B cell (primary cell): ENCODE data around the gene MOB2. TPM values are rescaled to one million over a fixed set of nuclear protein-coding genes. Genes with fewer than 3 reads are reported as not detected.

Source experiments
- ATAC-seq: fragments of 200-7000 bp; cut with Tn5 transposase; one replicate; pipeline ENCODE4 v1.10.0; 2021; ENCODE audit warnings: low read depth, mild to moderate bottlenecking, moderate number of reproducible peaks, moderate library complexity
- CTCF ChIA-PET: fragments of 350-600 bp; sonication (Branson Sonifier 250); formaldehyde crosslinking; loops from one replicate; lab custom pipeline; 2021; ENCODE audit warnings: antibody characterized with exemption, inconsistent platforms; lab: Charles Lee
- POLR2A ChIA-PET: fragments of 350-600 bp; sonication (Branson Sonifier 250); formaldehyde crosslinking; loops from one replicate; lab custom pipeline; 2021; ENCODE audit warnings: antibody characterized with exemption; lab: Charles Lee
- DNase-seq: peaks from one replicate; pipeline ENCODE4 v3.0.0; 2013
- H2AFZ ChIP-seq: 2 replicates; pipeline ENCODE4 v1.6.1; 2012; ENCODE audit warnings: mild to moderate bottlenecking, low read depth, low read length; ENCODE audit not compliant: insufficient read depth, poor library complexity, severe bottlenecking
- H3K27ac ChIP-seq, 2 donors: 1 replicate in 1 of 2; 2 replicates in 1 of 2; pipeline ENCODE4 v1.5.1; 2012 to 2013; ENCODE audit warnings: low read length in 2 of 2, mild to moderate bottlenecking in 2 of 2, moderate library complexity in 1 of 2
- H3K27me3 ChIP-seq, 4 experiments: fragments of 200-600 bp in 1 of 4; sonication (generic) in 1 of 4; replicated peaks in 1 of 4; 1 replicate in 2 of 4; 2 replicates in 2 of 4; pipeline versions ENCODE4 v1.6.1 to v1.7.0; 2013 to 2016; ENCODE audit warnings: low read length in 3 of 4, mild to moderate bottlenecking in 2 of 4, mixed read lengths in 1 of 4, moderate library complexity in 1 of 4; ENCODE audit not compliant: insufficient read depth in 4 of 4, control insufficient read depth in 3 of 4; ENCODE audit errors: control extremely low read depth in 1 of 4
- H3K36me3 ChIP-seq, 2 experiments: replicated peaks in 1 of 2; 1 replicate in 1 of 2; 2 replicates in 1 of 2; pipeline versions ENCODE4 v1.6.1 to v1.7.1; 2013; ENCODE audit warnings: low read length in 1 of 2; ENCODE audit not compliant: insufficient read depth in 2 of 2, control insufficient read depth in 1 of 2; ENCODE audit errors: control extremely low read depth in 1 of 2, extremely low read depth in 1 of 2
- H3K4me1 ChIP-seq, 2 donors: fragments of 200-600 bp in 1 of 2; sonication (generic) in 1 of 2; 1 replicate in 1 of 2; 2 replicates in 1 of 2; pipeline versions ENCODE4 v1.5.1 to v1.6.1; 2013 to 2017; ENCODE audit warnings: low read length in 2 of 2; ENCODE audit not compliant: control insufficient read depth in 2 of 2, insufficient read depth in 2 of 2
- H3K4me2 ChIP-seq: replicated peaks from 2 replicates; pipeline ENCODE3; 2012; ENCODE audit warnings: mild to moderate bottlenecking, low read depth, low read length; ENCODE audit not compliant: poor library complexity, severe bottlenecking
- H3K4me3 ChIP-seq, 5 experiments: fragments of 200-600 bp in 1 of 5; sonication (generic) in 1 of 5; 1 replicate in 3 of 5; 2 replicates in 2 of 5; pipeline versions ENCODE4 v1.5.1 to v1.7.0; 2011 to 2016; ENCODE audit warnings: low read length in 4 of 5, mild to moderate bottlenecking in 4 of 5, low read depth in 2 of 5, control low read depth in 1 of 5, moderate library complexity in 1 of 5; ENCODE audit not compliant: insufficient read depth in 1 of 5; ENCODE audit errors: control extremely low read depth in 1 of 5, extremely low read depth in 1 of 5
- H3K79me2 ChIP-seq: fragments of 200-600 bp; sonication (generic); one replicate; pipeline ENCODE4 v1.6.0; 2016; ENCODE audit warnings: low read length; ENCODE audit not compliant: control insufficient read depth, insufficient read depth
- H3K9ac ChIP-seq: fragments of 200-600 bp; sonication (generic); 2 replicates; pipeline ENCODE4 v1.6.1; 2017; ENCODE audit warnings: mild to moderate bottlenecking, low read length, moderate library complexity
- H3K9me3 ChIP-seq, 3 donors: one replicate each; pipeline versions ENCODE4 v1.6.1 to v1.7.1; 2013; ENCODE audit warnings: low read length in 2 of 3; ENCODE audit not compliant: control insufficient read depth in 2 of 3, insufficient read depth in 1 of 3; ENCODE audit errors: control extremely low read depth in 1 of 3
- H4K20me1 ChIP-seq: 2 replicates; pipeline ENCODE4 v1.6.0; 2012; ENCODE audit warnings: mild to moderate bottlenecking, low read length; ENCODE audit not compliant: insufficient read depth, control insufficient read depth, poor library complexity, severe bottlenecking
- H3K27ac Mint-ChIP-seq: one replicate; pipeline ENCODE4 v1.8.0; 2021; ENCODE audit warnings: mixed read lengths
- H3K27me3 Mint-ChIP-seq: one replicate; pipeline ENCODE4 v1.8.0; 2021; ENCODE audit warnings: mixed read lengths
- H3K4me1 Mint-ChIP-seq: one replicate; pipeline ENCODE4 v1.8.0; 2021; ENCODE audit warnings: mixed read lengths
- H3K4me3 Mint-ChIP-seq: one replicate; pipeline ENCODE4 v1.8.0; 2021; ENCODE audit warnings: mixed read lengths
- H3K9me3 Mint-ChIP-seq: one replicate; pipeline ENCODE4 v1.8.0; 2022; ENCODE audit warnings: mixed read lengths; ENCODE audit not compliant: insufficient read depth
- EZH2 ChIP-seq: IDR thresholded peaks from 2 replicates; pipeline ENCODE4 v1.6.1; 2012; ENCODE audit warnings: borderline replicate concordance, low read depth, mild to moderate bottlenecking, moderate library complexity, low read length; ENCODE audit not compliant: insufficient read depth, poor library complexity, severe bottlenecking
- WGBS: methylation state at CpG from one replicate; pipeline ENCODE4 v1.1.5; 2013; ENCODE audit warnings: missing lambda C conversion rate; ENCODE audit not compliant: insufficient coverage; 5-methylcytosine and 5-hydroxymethylcytosine counted together
- intact Hi-C: fragments of 100-400 bp; cut with micrococcal nuclease; formaldehyde crosslinking; loops from one replicate; pipeline ENCODE4 v1.10.0; 2022
- polyA plus RNA-seq: library from polyadenylated mRNA; depleted of rRNA; stranded (reverse); fragments of >200 nt; gene quantifications from 2 replicates; pipeline ENCODE4 v1.2.3, GENCODE V29; 2012
- total RNA-seq, 2 donors: library from RNA; stranded (reverse); fragments of 120-200 nt in 1 of 2; gene quantifications; 1 replicate in 1 of 2; 2 replicates in 1 of 2; pipeline versions ENCODE4 v1.2.3 to v1.2.4, GENCODE V29; 2013 to 2022
- TF ChIP-seq, protein P1 (sequence below): fragments of 200-600 bp; IDR thresholded peaks from one replicate; pipeline ENCODE4 v1.8.0; 2022; ENCODE audit warnings: antibody characterized with exemption, mild to moderate bottlenecking

MOB2 gene
- total and polyA plus RNA-seq, 2 donors (not counting 1 experiment from before 2014, with no cell fraction given): 55.7 to 57.6 TPM

DNA sequence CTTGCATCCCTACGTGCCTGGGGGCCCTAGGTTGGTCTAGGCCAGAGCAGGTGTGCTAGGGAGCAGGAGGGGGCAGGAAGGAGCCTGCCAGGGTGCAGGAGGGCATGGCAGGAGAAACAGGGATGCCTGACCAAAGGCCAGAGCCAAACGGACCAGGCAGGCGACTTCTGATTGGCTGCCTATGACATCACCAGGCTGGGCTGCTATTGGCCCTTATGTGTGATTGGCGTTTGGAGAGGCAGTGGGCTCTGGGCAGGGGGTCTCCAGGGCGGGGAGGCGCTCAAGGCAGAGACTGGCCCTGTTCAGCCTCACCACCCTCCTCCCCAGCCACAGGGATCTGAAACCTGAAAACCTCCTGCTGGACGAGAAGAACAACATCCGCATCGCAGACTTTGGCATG lies 44.4 kb downstream of the MOB2 start:
- DNase-seq: no peak
- intact Hi-C loops: no loop called here
- Mint-ChIP-seq H3K4me3 (no peak overlapping the region), H3K27me3 (no peaks in the 10 kb centered on the region), H3K9me3 (no peaks in the 10 kb centered on the region), H3K27ac (no peak overlapping the region), H3K4me1 (no peaks in the 10 kb centered on the region)
- no peaks in the 10 kb centered on the region for H3K79me2 ChIP-seq
- no peak overlapping the region for H2AFZ ChIP-seq
- no peak overlapping the region for H3K27ac ChIP-seq
- H3K27me3 ChIP-seq: no peaks in the 10 kb centered on the region
- no peak for ATAC-seq
- H3K36me3 ChIP-seq: no peaks in the 10 kb centered on the region
- WGBS: 62% methylated on average over 7 of the region's 9 CpGs
- no peaks in the 10 kb centered on the region for H3K9me3 ChIP-seq
- H3K4me3 ChIP-seq: no peak overlapping the region
- ChIA-PET POLR2A (no interaction called here), CTCF (no interaction called here)
- H3K9ac ChIP-seq: no peak overlapping the region
- no peaks in the 10 kb centered on the region for H4K20me1 ChIP-seq
- no peak for TF ChIP-seq EZH2
- TF ChIP-seq, protein P1, sequence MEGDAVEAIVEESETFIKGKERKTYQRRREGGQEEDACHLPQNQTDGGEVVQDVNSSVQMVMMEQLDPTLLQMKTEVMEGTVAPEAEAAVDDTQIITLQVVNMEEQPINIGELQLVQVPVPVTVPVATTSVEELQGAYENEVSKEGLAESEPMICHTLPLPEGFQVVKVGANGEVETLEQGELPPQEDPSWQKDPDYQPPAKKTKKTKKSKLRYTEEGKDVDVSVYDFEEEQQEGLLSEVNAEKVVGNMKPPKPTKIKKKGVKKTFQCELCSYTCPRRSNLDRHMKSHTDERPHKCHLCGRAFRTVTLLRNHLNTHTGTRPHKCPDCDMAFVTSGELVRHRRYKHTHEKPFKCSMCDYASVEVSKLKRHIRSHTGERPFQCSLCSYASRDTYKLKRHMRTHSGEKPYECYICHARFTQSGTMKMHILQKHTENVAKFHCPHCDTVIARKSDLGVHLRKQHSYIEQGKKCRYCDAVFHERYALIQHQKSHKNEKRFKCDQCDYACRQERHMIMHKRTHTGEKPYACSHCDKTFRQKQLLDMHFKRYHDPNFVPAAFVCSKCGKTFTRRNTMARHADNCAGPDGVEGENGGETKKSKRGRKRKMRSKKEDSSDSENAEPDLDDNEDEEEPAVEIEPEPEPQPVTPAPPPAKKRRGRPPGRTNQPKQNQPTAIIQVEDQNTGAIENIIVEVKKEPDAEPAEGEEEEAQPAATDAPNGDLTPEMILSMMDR: no peak
- H3K4me1 ChIP-seq: no peaks in the 10 kb centered on the region
- no peak overlapping the region for H3K4me2 ChIP-seq

- Mint-ChIP-seq H3K27ac (no peak overlapping the region), H3K9me3 (no peaks in the 10 kb centered on the region), H3K27me3 (no peaks in the 10 kb centered on the region), H3K4me1 (no peaks in the 10 kb centered on the region), H3K4me3 (no peak overlapping the region)
- no peak overlapping the region for H3K9ac ChIP-seq
- H3K4me1 ChIP-seq: no peaks in the 10 kb centered on the region
- no peak overlapping the region for H3K4me2 ChIP-seq
- ChIA-PET POLR2A (no interaction called here), CTCF (no interaction called here)
- intact Hi-C loops: no loop called here
- H3K36me3 ChIP-seq: no peaks in the 10 kb centered on the region
- no peak for TF ChIP-seq EZH2
- TF ChIP-seq, protein P1: no peak
- H3K4me3 ChIP-seq: no peak overlapping the region
- H3K9me3 ChIP-seq: no peaks in the 10 kb centered on the region
- peaks cover 0 to 7% (median 0%) of the 10 kb centered on the region in 4 experiments for H3K27me3 ChIP-seq
- H4K20me1 ChIP-seq: no peaks in the 10 kb centered on the region
- no peaks in the 10 kb centered on the region for H3K79me2 ChIP-seq
- DNase-seq (no peak), ATAC-seq (no peak)
- WGBS: 97% methylated on average over 10 of the region's 12 CpGs
- no peak overlapping the region for H3K27ac ChIP-seq
- no peak overlapping the region for H2AFZ ChIP-seq
Observed at GRCh38 chr11:1440496-1440895, 46.1 kb downstream of the MOB2 start.
